HG03025 (cell line): ENCODE results near the gene FHIT.
"Not testable (repeated sequence)": the region's sequence is repeated elsewhere in the genome, so short reads cannot be mapped to it uniquely, and the experiment has no call there.

ENCODE experiments used
- ATAC-seq: cut with Tn5 transposase; IDR thresholded peaks from one replicate; pipeline ENCODE4 v1.9.1; 2021; ENCODE audit warnings: mild to moderate bottlenecking, moderate library complexity; ENCODE audit not compliant: unreplicated experiment, low FRiP score

The FHIT gene

DNA sequence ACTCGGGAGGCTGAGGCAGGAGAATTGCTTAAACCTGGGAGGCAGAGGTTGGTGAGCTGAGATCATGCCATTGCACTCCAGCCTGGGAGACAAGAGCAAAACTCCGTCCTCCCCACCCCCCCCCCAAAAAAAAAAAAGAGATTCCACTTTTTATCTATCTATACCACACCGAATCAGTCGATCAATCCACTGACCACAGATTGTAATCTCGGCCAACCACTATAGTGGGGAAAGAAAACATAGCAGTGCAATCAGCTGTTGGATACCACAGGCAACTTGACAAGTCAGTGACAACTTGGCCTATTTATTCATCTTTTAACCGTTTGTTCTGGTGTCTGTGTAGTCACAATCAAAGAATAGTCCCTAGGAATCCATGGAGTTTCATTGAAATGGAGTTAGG, 299.2 kb downstream of the FHIT start:
- no peak for ATAC-seq

DNA sequence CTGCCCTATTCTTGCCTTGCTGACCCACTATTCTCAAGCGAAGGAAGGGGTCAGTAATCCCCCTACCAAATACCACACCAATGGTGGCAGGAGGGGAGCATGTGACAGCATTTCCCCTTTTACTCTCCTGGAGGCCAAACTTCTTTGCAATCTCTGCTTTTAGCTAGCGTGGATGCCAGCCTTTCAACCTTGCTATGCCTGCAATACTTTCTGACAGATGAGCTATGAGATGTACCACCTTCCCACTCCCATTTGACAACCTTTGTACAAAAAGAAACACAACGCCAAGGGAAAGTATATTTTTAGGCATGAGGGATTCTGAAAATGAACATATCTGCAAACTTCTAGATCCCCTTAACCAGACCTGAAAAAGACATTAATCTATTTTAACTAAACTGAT, 302.1 kb downstream of the FHIT start:
- ATAC-seq: no peak

GRCh38 chr3:60948488-60948887, 302.8 kb downstream of the FHIT start:
- no peak for ATAC-seq

GRCh38 chr3:60935709-60936108, 315.5 kb downstream of the FHIT start:
- ATAC-seq: no peak

DNA sequence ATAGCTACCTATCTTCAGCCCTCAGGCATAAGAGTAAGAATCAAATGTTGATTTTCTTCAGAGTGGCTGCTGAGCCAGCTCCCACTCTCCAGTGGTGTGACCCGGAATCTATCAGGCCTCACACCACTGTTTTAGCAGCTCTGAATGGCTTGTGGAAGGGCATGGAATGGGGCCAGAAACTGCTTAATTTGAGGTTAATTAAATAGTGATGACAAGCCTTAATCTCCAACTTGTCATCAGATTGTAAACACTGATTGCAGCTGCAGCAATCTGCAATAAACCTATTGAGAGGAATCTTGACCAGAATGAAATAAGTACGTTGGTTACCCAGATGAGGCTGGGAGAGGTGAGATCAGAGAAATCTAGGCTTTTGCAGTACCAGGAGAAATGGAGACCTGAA, 317.4 kb downstream of the FHIT start:
- ATAC-seq: no peak

- no peak for ATAC-seq
Observed at GRCh38 chr3:60932643-60933042, 318.6 kb downstream of the FHIT start.

- no peak for ATAC-seq
Observed at GRCh38 chr3:60932170-60932569, 319.1 kb downstream of the FHIT start.

GRCh38 chr3:60931452-60931851, 319.8 kb downstream of the FHIT start:
- no peak for ATAC-seq

- no peak for ATAC-seq
Observed at GRCh38 chr3:60920519-60920918, 330.7 kb downstream of the FHIT start.

DNA sequence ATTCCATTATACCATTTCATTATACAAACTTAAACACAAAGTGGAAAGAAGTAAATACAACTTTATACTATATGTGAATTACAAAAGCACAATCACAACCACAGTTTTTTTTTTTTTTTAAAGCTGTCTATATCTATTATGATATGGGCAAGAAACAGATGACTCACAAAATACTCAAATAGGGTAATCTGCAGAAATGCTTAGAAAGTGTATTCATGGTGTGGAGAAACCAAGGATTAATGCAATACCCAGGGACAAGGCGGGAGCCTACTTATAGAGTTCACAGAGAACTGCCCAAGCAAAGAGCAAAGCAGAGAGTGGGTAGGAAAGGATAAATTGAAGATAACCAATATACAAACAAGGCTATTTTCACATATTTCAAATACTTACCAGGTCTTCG, 332.0 kb downstream of the FHIT start:
- no peak for ATAC-seq

- no peak for ATAC-seq
Observed at GRCh38 chr3:60917141-60917540, 334.1 kb downstream of the FHIT start.

DNA sequence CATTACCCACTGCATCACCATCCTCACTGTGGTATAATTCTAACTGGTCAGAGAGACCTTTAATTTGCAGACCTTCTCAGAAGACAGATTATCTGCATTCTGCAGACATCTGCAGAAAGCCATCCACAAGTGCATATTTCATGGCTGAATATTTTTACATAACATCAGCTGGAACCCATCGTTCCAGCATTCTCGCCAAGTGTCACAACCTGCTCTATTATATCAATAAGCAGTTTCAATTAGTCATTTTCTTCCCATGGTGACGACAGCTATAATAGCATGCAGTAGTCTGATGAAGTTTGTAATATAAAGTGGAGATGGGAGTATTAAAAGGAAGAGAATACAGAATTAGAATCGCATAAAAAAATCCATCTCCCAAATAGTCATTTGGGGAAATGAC, 334.7 kb downstream of the FHIT start:
- ATAC-seq: no peak

DNA sequence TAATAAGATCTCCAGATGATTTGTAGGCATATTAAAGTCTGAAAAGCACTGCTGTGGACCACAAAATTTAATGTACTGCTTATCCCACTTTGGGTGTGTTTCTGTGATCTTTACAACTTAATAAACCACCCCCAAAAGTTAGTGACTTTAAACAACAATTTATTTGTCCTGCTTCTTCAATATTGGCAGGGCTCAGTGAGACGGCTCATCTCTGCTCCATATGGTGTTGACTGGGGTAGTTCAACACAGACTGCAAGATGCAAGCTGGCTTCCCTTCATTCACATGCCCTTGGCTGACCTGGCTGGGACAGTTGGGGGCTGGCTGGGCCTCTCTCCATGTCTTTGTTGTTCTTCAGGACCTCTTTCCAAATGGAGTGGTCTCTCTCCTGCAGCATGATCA, 337.8 kb downstream of the FHIT start:
- ATAC-seq: no peak

- no peak for ATAC-seq
Observed at GRCh38 chr3:60912876-60913275, 338.4 kb downstream of the FHIT start.

GRCh38 chr3:60912142-60912541, 339.1 kb downstream of the FHIT start:
- no peak for ATAC-seq

DNA sequence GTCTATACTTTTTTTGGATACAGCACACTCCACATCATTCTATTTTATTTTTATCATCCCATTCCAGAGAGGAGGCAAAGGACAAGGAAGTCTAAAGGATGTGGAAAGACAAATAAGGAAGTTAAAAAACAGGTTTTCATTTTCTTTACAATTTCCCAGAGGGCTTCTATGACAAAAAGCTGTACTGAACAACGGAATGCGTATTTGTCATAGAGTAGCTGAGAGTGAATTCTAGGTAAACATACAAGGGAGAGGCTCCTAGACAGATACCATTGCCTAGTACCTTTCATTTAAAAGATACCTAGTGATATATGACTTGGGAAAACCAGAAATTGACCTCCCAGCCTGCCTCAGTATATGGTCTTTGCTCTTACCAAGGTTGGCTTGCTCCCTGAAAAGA, 341.7 kb downstream of the FHIT start:
- ATAC-seq: no peak

- no peak for ATAC-seq
Observed at GRCh38 chr3:60906283-60906682, 345.0 kb downstream of the FHIT start.

- ATAC-seq: no peak
Observed at GRCh38 chr3:60898321-60898720, 352.9 kb downstream of the FHIT start.

GRCh38 chr3:60893946-60894345, 357.3 kb downstream of the FHIT start:
- no peak for ATAC-seq

DNA sequence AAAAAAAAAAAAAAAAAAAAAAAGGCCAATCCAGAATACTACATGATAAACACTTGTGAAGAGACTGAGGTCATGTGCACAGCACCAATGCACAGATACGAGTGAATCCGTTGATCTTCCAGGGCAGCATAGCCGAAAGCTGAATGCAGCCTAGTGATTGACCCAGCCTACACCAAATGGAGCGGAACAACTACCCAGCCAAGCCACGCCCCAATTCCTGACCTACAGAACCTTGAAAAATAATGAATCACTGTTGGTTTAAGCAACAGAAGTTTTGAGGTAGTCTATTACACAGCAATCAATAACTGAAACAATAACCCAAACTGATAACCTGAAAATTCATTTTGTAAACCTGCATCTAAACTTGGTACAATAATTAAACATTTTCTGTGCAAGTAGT, 361.0 kb downstream of the FHIT start:
- no peak for ATAC-seq

GRCh38 chr3:60888952-60889351, 362.3 kb downstream of the FHIT start:
- not testable (repeated sequence) for ATAC-seq

DNA sequence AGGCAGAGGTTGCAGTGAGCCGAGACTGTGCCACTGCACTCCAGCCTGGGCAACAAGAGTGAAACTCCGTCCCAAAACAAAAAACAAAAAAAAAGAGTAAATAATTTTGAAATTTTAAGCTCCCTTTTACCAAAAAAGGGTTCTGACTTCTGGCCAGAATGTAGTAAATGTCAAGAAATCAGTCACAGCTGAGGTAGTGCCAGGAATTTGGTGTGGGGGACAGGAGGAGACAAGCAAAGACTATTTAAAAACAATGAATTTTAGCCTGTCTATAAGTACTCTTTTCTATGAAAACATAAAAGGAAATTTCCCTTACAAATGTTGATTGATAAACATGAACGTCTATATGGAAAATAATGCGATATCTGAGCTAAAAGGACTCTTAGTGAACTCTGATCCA, 363.7 kb downstream of the FHIT start:
- no peak for ATAC-seq

DNA sequence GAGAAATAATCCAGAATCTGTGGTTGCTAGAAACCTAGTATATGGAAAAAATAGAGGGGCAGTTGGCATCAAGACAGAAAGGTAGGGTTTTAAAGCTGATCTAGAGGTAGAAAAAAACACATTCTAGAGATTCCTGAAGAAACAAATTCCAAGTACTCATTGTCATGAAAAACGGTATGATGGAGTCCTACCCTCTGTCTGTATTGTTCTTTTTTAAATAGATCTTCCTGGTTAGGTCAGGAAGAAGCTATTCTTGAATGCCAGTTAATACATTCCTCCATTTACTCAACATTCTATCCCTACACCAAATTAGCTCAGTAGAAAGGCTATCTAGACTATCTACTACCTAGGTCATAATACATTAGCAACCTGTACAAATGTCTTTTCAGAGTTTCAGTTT, 364.7 kb downstream of the FHIT start:
- no peak for ATAC-seq

DNA sequence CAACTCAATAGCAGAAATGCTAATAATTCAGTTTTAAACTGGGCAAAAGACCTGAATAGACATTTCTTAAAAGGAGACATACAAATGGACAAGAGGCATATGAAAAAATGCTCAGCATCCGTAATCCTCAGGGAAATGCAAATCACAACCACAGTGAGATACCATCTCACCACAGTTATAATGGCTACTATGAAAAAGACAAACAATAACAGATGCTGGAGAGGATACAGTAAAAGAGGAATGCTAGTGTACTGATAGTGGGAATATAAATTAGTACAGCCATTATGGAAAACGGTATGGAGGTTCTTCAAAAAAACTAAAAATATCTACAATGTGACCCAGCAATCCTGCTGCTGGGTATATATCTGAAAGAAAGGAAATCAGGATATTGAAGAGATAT, 367.2 kb downstream of the FHIT start:
- no peak for ATAC-seq
